Esophagus (tissue), 2 donors: Measurements from ENCODE around the gene PPIE. TPM values are rescaled to one million over a fixed set of nuclear protein-coding genes. Genes with fewer than 3 reads are reported as not detected.

Source experiments
- H3K27ac ChIP-seq, 2 donors: one replicate each; pipeline ENCODE4 v1.5.1; 2013; ENCODE audit warnings: low read depth in 2 of 2, mild to moderate bottlenecking in 2 of 2, inconsistent platforms in 1 of 2, low read length in 1 of 2, moderate library complexity in 1 of 2
- H3K27me3 ChIP-seq, 2 donors: one replicate each; pipeline ENCODE4 v1.6.1; 2013; ENCODE audit warnings: low read length in 2 of 2, control low read depth in 1 of 2, mild to moderate bottlenecking in 1 of 2; ENCODE audit not compliant: insufficient read depth in 2 of 2, control insufficient read depth in 1 of 2
- H3K36me3 ChIP-seq, 2 donors: one replicate each; pipeline ENCODE4 v1.6.1; 2013; ENCODE audit warnings: low read length in 1 of 2; ENCODE audit not compliant: control insufficient read depth in 2 of 2, insufficient read depth in 2 of 2
- H3K4me1 ChIP-seq, 2 donors: one replicate each; pipeline ENCODE4 v1.6.1; 2013; ENCODE audit warnings: low read length in 1 of 2; ENCODE audit not compliant: control insufficient read depth in 2 of 2, insufficient read depth in 2 of 2
- H3K4me3 ChIP-seq, 2 donors: one replicate each; pipeline ENCODE4 v1.5.1; 2013; ENCODE audit warnings: low read length in 2 of 2, mild to moderate bottlenecking in 2 of 2, low read depth in 1 of 2, moderate library complexity in 1 of 2
- H3K9me3 ChIP-seq, 2 donors: one replicate each; pipeline ENCODE4 v1.6.1; 2013; ENCODE audit warnings: mild to moderate bottlenecking in 2 of 2, low read depth in 1 of 2, low read length in 1 of 2, moderate library complexity in 1 of 2; ENCODE audit not compliant: control insufficient read depth in 2 of 2, insufficient read depth in 1 of 2
- WGBS, 2 donors: extraction: QIAGEN DNeasy Blood & Tissue Kit; methylation state at CpG; one replicate each; pipeline ENCODE4 v1.1.7; 2013; 5-methylcytosine and 5-hydroxymethylcytosine counted together
- polyA plus RNA-seq, 2 donors: library from polyadenylated mRNA; stranded (reverse); fragments of 200-250 nt; gene quantifications; one replicate each; pipeline ENCODE4 v1.2.3, GENCODE V29; 2013
- donor health status: healthy with polysubstance abuse.
- donor health status: Bipolar disorder and iron deficiency.

Gene PPIE
- polyA plus RNA-seq, 2 donors, result 24.7 to 41.3 TPM

DNA sequence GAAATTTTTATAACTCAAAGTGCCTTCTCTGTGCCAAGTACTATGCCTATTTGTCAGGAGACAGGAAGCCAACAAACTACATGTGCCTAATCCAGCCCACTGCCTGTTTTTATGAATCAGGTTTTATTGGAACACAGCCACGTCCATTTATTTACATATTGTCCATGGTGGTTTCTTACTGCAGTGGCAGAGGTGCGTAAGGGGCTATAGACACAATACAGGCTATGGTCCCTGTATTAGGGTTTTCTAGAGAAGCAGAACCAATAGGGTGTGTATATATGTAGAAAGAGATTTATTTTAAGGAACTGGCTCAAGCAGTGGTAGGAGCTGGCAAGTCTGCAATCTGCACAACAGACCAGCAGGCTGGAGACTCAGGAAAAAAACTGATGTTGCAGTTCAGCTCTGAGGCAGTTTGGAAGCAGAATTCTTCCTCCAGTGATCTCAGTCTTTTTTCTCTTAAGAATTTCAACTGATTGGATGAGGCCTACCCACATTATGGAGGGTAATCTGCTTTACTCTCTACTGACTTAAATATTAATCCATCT, 15.4 kb downstream of the PPIE start:
- WGBS, 2 donors, result 62 to 63% methylated on average over 2 of the region's 2 CpGs
- H3K27me3 ChIP-seq, result no peaks in the 10 kb centered on the region
- H3K4me1 ChIP-seq, result no peaks in the 10 kb centered on the region
- no peak overlapping the region for H3K27ac ChIP-seq
- no peaks in the 10 kb centered on the region for H3K9me3 ChIP-seq
- peaks cover 34 to 48% of the 10 kb centered on the region in 2 donors for H3K36me3 ChIP-seq
- H3K4me3 ChIP-seq, result no peak overlapping the region

DNA sequence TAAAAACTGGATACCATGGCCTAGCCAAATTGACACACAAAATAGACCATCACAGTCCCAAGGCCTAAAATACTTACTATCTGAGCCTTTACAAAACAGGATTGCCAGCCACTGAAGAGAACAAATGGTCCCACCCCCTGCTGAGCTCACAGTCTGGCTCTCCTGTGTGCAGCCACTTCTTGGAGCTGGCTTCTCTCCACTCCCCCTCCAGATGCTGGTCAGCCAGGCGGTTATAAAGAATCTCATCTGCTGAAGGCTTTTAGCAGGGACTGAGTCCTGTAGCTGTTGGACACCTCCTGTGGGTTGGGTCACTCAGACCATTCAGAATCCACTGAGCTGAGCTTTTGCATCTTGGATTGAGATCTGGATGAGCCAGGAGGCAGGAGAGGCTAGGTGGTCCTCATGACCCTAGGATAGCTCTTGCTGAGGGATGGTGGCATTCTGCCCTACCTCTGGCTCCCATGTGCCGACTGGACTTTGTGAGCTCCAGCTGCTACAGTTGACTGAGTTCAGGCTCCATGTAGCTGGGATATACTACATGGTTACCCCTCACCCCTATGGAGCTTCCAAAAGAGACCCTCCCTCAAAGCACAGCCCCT, 16.3 kb downstream of the PPIE start:
- WGBS, 2 donors, result 76 to 79% methylated on average over 2 of the region's 2 CpGs
- H3K36me3 ChIP-seq, result peaks cover 29 to 50% of the 10 kb centered on the region in 2 donors
- no peak overlapping the region for H3K27ac ChIP-seq

DNA sequence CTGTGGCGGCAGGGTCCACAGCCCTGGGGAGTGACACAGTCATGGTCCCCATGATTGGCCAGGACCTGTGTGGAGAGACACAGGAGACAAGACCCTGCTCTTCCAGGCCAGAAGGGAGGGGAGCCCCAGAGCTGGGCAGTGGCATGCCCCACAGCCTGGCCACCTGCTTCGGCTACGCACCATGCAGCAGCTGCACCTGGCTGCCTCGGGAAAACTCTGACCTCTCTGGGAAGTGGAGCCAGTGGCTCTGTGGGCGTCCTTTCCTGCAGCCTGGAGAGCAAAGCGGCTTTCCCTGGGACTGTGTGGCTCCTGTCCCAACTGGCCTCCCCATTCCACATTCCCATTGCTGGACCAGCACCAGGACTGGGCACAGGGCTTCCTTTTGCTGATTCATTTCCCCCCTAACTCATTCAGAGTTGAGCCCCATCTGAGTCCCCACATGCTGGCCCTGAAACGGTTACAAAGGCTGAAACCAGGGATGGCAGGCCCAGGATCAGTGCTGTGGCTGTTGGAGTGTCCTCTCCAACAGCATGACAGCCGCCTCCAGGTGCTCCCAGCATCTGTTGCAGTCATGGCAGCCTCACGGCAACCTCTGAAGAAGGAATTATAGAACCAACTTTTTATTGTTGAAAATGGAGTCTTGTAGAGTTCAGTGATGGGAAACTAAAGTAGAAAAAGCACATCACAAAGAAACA, 17.4 kb downstream of the PPIE start:
- peaks cover 24 to 47% of the 10 kb centered on the region in 2 donors for H3K36me3 ChIP-seq
- H3K4me3 ChIP-seq, result no peak overlapping the region
- H3K4me1 ChIP-seq, result peaks cover 0 to 4% of the 10 kb centered on the region in 2 donors
- no peaks in the 10 kb centered on the region for H3K27me3 ChIP-seq
- 90 to 91% methylated on average over 9 of the region's 9 CpGs for WGBS, 2 donors
- H3K27ac ChIP-seq, result no peak overlapping the region
- H3K9me3 ChIP-seq, result no peaks in the 10 kb centered on the region

More for the DNA sequence above, 16.3 kb downstream of the PPIE start:
- H3K27me3 ChIP-seq, result no peaks in the 10 kb centered on the region
- no peak overlapping the region for H3K4me3 ChIP-seq
- no peaks in the 10 kb centered on the region for H3K9me3 ChIP-seq
- H3K4me1 ChIP-seq, result peaks cover 0 to 1% of the 10 kb centered on the region in 2 donors

DNA sequence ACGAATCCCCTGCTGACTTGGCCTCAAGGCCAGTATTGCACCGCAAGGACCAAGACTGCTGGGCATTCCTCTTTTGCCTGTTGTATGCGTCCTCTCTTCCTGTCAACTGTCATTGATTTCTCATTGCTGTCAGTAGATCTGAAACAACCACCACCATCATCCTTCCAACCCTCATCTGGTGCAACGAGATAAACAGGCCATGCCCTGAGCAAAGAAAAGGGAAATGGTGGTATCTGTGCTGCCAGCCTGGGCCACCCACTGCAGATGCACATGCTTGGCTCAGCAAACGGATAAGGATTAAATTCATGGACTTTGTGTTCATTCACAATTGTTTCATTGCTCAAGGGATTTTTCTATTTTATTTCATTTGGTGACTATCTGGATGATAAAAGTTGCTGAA, 18.8 kb downstream of the PPIE start:
- H3K4me3 ChIP-seq, result no peak overlapping the region
- peaks cover 15 to 38% of the 10 kb centered on the region in 2 donors for H3K36me3 ChIP-seq
- peaks cover 0 to 4% of the 10 kb centered on the region in 2 donors for H3K4me1 ChIP-seq
- WGBS, 2 donors, result 85 to 90% methylated on average over 5 of the region's 5 CpGs
- H3K9me3 ChIP-seq, result no peaks in the 10 kb centered on the region
- H3K27me3 ChIP-seq, result no peaks in the 10 kb centered on the region
- H3K27ac ChIP-seq, result no peak overlapping the region

DNA sequence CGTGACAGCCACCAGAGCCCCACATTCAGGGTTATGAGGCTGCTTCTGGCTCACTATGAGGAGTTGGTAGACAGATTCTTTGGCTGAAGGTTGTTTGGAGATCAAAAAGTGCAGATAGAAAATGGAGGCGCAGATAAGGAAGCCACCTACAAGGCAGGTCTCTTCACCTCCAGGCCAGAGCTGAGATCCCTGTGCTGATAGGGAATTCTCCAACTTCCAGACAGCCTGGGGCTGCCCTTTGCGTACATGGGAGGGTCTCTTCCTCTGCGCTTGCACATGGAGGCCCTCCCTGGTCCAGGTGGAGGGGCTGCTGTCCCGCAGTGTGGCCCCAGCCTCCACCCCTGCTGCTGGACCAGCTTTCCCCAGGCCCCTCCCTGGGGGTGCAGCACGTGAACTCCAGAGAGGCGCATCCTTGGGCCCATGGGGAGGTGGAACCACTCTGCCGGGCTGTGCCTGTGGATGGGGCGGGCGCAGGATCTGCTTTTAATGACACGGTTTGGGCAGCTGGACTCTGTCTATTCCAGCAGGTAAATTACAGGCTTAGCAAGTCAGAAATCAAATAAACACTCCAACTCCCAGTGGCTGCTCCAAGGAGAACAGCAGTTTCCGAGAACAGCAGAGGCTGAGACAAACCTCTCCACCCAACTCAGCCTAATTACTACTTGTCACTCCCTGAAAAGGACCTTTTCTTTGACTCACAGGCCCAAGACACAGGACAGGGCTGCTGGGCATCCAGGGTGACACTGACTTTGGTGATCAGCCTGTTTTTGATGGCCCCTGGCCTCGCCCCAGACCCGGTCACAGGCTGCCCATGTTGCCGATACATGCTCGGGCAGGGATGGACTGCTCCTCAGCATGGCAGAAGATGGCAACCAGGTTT, 20.1 kb downstream of the PPIE start:
- 90 to 92% methylated on average over 15 to 16 of the region's 16 CpGs for WGBS, 2 donors
- H3K27me3 ChIP-seq, result no peaks in the 10 kb centered on the region
- no peak overlapping the region for H3K27ac ChIP-seq
- peaks cover 9 to 26% of the 10 kb centered on the region in 2 donors for H3K36me3 ChIP-seq
- H3K4me1 ChIP-seq, result peaks cover 0 to 4% of the 10 kb centered on the region in 2 donors
- H3K4me3 ChIP-seq, result no peak overlapping the region
- H3K9me3 ChIP-seq, result no peaks in the 10 kb centered on the region

DNA sequence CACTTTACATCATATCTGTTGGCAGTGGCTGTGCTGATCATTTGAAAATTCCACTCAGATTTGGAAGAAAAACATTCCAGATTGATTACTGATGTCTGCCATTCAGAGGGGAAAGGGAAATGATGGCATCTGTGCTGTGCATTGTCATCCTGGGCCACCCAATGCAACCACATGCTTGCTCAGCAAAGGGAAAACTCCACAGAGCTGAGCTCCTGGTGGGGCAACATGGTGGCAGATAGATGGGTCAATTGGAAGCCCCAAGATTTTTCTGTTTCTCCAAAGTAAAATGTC, 20.7 kb downstream of the PPIE start:
- Histone ChIP-seq H3K27ac (no peak overlapping the region), H3K9me3 (no peaks in the 10 kb centered on the region), H3K27me3 (no peaks in the 10 kb centered on the region), H3K4me1 (peaks cover 0 to 4% of the 10 kb centered on the region in 2 donors), H3K36me3 (peaks cover 9 to 26% of the 10 kb centered on the region in 2 donors), H3K4me3 (no peak overlapping the region)

DNA sequence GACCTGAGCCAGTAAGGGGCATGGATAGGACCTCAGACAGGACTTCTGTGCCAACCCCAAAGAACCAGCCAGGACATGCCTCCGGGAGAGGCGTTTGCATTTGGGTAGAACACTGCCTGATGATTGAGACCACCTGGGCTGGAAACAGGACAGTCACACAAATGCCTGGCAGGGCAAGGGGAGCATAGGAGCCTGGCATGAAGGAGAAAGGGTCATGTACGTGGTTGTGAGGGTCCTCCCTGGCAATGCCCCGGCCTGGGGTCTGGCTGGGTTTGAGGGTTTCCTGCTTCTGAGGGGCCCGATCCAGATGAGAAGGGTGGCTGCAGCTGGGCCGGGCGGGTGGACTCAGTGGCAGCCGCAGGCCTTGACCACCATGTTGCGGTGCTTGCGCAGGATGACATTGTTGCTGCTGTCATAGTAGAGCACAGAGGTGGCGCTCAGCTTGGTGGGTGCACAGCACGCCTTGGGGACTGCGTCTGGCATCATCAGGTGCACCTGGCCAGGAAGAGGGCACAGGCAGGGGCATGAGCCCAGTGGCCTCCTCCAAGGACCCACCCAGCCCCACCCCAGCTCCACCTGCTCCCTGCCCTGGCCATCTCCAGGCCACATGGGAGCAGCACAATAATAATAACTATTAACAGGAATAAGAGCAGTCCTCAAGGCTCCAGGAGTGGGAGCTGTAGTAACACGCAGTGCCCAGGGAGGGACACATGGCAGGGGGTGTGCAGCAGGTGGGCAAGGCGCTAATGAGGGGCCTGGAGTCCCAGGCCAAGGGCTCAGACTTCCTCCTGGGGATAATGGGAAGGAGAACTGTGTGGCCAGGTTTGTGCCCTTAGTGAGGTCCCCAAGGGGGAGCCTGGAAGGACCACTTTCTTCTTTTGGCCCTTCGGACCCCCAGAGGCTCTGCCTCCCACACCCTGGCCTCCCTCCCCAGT, 21.7 kb downstream of the PPIE start:
- Histone ChIP-seq H3K9me3 (no peaks in the 10 kb centered on the region), H3K4me1 (peaks cover 0 to 4% of the 10 kb centered on the region in 2 donors), H3K27ac (no peak overlapping the region), H3K27me3 (no peaks in the 10 kb centered on the region), H3K4me3 (no peak overlapping the region), H3K36me3 (peaks cover 9 to 23% of the 10 kb centered on the region in 2 donors)
- whole genome bisulfite sequencing, 2 donors, result 93 to 95% methylated on average over 16 of the region's 16 CpGs

DNA sequence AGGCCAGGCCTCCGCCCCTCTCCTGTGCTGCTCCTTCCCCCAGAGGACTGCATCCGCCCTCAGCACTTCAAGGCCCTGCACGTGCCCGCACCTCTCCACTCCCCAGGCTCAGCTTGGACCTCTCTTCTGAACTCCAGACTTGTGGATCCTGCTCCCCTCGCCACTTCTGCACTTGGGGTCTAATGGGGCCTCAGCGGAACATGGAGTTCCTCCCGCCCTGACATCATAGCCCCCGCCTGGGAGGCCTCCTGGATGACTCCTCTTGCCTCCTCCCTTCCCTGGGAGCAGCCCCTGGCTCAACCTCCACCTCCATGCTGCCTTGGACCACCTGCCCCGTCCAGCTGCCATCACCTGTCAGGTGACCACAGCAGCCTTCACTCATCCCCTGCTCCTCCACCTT, 22.3 kb downstream of the PPIE start:
- Histone ChIP-seq H3K27me3 (no peaks in the 10 kb centered on the region), H3K36me3 (peaks cover 4 to 16% of the 10 kb centered on the region in 2 donors), H3K4me1 (peaks cover 0 to 4% of the 10 kb centered on the region in 2 donors), H3K4me3 (no peak overlapping the region), H3K9me3 (no peaks in the 10 kb centered on the region), H3K27ac (no peak overlapping the region)
- WGBS, 2 donors, result 84 to 86% methylated on average over 8 to 9 of the region's 9 CpGs
